GM18498 (cell line): ENCODE data around the gene AFTPH.

Source experiments
- ATAC-seq: cut with Tn5 transposase; IDR thresholded peaks from one replicate; pipeline ENCODE4 v1.9.1; 2021; ENCODE audit warnings: mild to moderate bottlenecking, moderate library complexity; ENCODE audit not compliant: unreplicated experiment

AFTPH gene, protein sequence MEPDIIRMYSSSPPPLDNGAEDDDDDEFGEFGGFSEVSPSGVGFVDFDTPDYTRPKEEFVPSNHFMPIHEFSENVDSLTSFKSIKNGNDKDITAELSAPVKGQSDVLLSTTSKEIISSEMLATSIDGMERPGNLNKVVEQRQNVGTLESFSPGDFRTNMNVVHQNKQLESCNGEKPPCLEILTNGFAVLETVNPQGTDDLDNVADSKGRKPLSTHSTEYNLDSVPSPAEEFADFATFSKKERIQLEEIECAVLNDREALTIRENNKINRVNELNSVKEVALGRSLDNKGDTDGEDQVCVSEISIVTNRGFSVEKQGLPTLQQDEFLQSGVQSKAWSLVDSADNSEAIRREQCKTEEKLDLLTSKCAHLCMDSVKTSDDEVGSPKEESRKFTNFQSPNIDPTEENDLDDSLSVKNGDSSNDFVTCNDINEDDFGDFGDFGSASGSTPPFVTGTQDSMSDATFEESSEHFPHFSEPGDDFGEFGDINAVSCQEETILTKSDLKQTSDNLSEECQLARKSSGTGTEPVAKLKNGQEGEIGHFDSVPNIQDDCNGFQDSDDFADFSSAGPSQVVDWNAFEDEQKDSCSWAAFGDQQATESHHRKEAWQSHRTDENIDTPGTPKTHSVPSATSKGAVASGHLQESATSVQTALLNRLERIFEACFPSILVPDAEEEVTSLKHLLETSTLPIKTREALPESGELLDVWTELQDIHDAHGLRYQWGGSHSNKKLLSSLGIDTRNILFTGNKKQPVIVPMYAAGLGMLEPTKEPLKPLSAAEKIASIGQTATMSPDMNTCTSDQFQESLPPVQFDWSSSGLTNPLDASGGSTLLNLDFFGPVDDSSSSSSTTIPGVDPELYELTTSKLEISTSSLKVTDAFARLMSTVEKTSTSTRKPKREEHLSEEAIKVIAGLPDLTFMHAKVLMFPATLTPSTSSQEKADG

DNA sequence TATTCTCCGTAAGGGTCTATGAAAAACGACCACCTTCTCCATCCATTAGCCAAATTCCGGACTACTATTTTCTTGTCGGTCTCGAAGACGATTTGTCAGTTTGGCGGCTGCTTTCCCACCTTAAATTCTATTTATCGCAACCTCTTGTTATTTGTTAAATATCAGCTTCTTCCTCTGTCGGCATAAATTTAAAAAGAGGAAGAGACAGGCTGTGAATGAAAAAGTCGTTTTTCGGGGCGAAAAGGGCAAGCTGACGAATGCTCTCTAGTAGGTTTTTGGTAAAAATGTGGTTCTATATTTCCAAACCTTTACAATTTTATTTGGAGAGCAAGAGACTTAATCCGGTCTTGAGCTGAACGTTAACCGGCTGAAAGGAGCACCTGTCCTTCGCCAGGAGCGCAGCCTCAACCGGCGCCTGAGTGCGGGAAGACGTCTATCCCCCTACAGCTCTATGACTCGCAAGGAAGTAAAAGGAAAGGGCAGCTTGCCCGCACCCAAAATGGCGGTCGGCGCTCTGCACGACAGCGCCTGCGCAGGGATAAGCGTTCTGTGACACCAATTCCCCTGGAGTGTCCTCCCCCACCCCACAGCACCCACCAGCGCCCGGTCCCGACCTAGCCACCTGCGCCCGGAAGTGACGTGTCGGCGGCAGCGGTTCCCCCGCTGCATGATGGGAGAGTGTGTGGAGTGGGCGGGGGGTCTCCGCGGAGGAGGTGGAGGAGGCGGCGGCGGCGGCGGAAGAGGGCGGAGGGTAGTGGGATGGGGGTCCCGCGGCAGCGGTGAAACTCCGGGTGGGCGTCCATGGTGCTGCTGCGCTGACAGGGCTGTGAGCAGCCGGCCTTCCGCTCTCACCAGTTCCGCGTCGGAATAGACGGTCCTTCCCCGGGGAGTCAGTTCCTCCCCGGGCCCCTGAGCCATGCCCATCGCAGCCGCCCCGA lies at the start of gene AFTPH:
Gene AFTPH, plus strand, starts transcription at position 663 of the 938 bp plus-strand sequence. CDS start 27,147 bp downstream, outside the sequence.
- ATAC-seq, result peak; percentile 91

DNA sequence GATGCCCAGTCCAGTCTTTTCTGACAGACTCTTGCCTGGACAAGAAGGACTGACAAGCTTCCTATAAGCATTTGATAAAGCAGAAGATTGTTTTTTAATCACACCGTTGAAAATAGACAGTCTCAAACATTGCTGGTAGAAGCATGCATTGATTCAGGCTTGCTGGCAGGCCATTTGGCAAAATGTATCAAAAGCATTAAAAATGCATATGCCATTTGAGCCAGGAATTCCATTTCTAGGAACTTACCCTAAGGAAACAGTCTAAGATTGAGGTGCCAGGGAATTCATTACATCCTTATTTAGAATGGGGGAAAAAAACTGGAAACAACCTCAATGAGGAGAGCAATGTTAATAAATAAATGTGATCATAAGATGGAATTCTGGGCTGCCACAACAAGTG lies 49.5 kb upstream of the AFTPH start:
- no peak for ATAC-seq

DNA sequence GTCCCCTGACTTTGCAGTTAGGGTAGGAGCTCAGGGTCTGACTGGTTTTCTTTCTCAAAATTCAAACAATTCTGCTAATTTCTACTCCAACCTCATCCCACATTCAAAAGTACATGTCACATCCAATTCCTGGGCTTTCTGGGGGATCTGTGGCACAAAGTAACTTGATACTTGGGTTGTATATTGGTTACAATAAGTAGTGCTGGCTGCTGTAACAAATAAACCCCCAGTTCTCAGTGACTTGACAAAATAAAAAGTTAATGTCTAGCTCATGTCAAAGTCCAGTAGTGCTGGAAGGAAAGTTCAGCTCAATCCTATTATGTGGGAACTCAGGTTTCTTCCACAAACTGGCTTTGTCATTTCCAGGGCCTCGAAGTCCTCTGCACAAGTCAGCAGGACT lies 47.1 kb upstream of the AFTPH start:
- ATAC-seq, result no peak

GRCh38 chr2:64477979-64478378 lies 46.1 kb upstream of the AFTPH start:
- no peak for ATAC-seq

DNA sequence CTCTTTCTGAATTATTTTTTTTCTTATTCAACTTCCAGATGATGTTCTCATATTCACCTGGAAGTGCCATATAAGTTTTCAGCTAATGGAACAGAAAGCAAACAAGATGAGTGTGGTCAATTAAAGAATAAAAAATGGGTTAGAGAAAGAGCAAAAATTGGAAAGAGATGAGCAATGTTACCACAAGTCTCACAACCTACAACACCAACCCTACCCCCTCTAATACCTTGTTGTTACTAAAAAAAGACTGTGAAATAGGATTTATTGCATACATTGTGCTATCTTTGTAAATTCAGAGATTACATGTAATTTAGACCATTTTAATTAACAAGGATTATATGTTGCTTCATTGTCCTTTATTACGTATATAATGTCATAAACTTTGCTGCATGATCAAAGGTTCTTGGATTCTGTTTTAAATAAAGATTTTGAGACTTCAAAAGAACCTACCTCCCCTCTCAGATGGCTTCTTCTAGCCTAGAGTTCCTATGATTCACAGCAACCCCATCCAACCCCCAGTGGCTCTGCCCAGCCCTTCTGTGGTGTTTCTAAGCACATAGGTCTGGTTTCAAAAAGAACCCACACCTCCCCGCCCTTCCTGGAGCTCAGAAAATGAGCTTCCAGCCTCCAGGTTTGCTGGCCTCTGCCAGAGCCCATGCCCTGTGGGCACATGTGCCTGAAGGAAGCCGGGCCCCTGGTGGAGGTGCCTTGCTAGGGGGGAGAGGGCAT lies 45.5 kb upstream of the AFTPH start:
- ATAC-seq, result no peak

DNA sequence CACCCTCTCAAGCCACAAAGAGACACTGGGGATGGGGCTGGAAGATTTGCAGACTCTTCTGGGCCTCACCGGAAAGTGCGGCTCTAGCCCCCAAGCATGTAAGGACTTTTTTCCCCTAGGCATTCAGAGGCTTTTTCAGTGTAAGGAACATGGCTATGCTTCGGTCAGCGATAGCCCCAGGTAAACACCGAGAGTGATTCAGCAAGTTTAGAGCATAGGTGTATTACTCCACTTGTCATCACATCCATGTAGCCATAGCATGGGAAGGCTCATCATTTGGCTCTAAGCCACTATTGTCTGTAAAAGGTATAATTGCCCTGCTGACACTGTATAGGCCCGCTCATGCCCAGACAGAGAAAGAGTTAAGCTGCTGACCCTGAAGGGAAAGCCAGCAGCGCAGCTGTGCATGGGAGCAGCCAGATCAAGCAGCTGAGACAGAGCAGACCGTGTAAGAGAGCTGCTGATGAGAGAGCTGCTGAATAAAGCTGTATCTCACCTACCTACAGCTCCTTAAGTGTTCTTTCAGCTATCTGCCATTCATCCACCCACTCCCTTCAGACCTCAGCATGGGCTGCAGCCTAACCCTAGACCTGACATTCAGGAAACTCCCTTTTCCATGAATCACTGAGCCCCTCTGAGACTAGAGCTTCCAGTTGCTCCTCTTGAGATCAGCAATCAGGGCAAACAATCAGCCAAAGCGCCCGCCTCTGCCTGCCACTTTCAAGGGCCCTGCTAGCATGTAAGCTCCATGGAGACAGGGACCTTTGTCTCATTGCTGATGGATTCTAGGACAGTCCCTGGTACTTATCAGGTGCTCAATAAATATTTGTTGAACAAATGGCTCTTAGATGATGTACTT lies 44.6 kb upstream of the AFTPH start:
- ATAC-seq, result no peak

GRCh38 chr2:64481665-64482064 lies 42.5 kb upstream of the AFTPH start:
- ATAC-seq, result no peak

GRCh38 chr2:64482243-64482642 lies 41.9 kb upstream of the AFTPH start:
- no peak for ATAC-seq

- no peak for ATAC-seq
These were observed 41.2 kb upstream of the AFTPH start for GRCh38 chr2:64482765-64483504.

- ATAC-seq, result no peak
These were observed 38.8 kb upstream of the AFTPH start for GRCh38 chr2:64485331-64485730.

DNA sequence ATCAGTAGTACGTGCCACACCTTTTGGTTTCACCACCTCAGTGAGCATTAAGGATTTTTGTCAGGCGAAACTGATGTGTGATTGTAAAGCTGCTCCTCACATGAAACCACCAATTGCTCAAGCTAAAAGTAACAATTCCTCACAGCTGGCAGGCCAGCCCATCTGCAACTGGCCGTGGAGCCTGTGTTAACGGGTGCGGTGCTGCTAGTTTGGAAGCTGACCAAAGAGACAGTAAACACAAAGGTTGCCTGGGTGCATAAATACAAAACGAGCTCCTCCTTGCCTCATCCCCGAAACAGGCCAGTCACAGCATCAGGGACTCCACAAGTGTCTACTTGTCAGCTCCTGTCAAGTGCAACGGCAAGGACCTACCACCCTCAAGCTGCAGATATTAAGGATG lies 38.2 kb upstream of the AFTPH start:
- no peak for ATAC-seq

GRCh38 chr2:64487256-64488049 lies 36.7 kb upstream of the AFTPH start:
- no peak for ATAC-seq

DNA sequence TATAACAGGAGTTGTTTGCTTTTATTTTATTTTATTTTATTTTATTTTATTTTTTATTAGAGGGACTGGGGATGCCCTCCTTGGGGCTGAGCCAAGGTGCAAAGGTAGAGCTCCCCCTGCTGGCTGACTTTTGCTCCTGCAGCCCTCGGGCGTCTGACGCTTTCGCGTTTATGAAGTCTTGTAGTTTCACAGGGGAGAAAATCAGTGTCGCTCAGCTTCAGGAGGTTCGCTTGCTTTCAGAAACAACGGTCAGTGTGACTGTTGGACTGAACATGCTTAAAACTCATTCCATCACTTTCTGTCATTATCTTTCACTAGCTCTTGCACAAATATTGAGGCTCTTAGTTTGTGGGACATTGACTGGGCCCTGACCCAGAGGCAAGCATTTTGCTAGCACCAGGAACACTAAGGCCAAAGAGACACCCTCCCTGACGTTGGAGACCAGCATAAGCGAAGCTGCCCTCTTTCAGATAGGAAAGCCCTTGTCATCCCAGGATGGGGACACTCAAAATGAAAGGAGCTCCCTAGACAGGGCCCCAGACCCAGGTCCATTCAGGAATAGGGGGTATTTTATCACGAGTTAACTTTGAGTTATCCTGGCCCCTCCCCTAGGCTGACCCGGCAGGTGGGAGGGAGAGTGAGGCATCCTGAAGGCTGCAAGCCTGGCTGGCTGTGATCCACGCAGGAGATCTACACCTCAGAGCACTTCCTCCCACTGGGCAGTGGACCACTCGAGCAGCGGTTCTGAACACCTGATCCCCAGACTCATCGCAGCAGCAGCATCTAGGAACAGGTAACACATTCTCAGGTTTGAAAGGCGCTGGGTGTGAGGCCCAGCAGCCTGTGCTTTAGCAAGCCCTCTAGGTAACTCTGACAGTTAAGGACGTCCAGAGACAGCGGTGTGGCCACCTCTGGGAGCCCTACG lies 35.8 kb upstream of the AFTPH start:
- peak; percentile 69 for ATAC-seq

GRCh38 chr2:64489081-64489751 lies 34.9 kb upstream of the AFTPH start:
- no peak for ATAC-seq

DNA sequence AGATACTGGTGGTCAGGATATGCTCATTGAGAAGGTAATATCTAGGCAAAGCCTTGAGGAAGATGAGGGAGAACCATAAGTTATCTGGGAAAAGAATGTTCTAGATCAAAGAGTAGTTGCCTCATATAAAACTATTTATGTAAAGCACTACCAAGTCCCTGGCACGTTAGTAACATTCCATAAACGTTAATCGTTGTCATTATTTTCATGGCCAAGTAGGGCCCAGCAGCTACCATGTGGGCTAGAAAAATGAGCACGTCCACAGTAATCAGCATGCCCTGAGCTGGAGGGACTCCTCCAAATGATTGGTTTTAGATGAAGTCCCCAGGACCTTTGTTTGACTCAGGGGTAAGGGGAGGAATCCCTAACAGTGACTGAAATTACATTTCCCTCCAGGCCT lies 32.7 kb upstream of the AFTPH start:
- no peak for ATAC-seq

DNA sequence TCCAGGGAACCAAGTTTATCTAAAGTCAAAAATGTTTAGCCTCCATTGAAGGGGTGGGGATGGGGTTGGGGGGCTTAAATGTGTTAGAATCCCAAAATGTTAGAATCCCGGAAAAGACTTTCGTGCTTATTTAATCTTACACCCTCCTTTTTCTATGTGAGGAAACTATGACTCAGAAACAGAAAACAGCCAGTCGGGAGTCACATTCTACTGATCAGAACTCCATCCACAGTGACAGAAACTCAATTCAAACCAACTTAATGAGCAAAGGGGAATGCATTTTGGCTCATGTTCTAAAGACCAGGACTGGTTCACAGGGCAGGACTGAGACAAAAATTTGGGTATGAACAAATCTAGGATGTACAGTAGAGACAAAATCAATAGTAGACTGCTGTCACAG lies 31.9 kb upstream of the AFTPH start:
- ATAC-seq, result no peak
